ENCODE measurements around the gene SPIRE1.
"Not testable (repeated sequence)": the region's sequence is repeated elsewhere in the genome, so short reads cannot be mapped to it uniquely, and the experiment has no call there.

The SPIRE1 gene

DNA sequence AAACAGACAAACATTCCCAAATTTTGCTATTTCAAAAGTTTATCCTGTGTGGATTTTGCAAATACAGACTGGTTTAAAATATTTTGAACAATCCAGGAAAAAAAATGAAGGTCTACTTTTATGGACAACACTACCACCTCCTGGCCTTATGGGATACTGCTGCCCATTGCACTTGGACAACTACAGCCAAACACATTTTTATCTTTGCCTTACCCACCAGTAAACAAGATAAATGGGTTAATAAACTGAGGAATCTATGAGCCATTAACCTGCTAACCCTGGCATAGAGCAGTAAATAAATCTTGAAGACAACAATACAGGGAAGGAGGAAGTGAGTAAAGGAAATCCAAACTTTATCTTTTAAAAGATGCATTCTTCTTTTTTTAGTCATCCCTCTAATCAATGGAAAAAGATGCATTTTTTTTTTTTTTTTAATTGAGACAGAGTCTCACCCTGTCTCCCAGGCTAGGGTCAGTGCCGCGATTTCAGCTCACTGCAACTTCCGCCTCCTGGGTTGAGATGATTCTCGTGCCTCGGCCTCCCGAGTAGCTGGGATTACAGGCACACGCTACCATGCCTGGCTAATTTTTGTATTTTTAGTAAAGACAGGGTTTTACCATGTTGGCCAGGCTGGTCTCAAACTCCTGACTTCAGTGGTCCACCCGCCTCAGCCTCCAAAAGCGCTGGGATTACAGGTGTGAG, 2.1 kb upstream of the SPIRE1 start:
- H3K4me3 Mint-ChIP-seq = peak overlapping the region in 1 of 2 donors; percentile 1
- H3K27ac Mint-ChIP-seq = no peak overlapping the region
- no peaks in the 10 kb centered on the region for H3K9me3 Mint-ChIP-seq
- ATAC-seq (replicated peaks) (peak; percentile 31), DNase-seq (peak; percentile 19 to 40 (median 31))
- H3K4me1 Mint-ChIP-seq (ENCODE audit: low read depth in 2 of 2) = peaks cover 7 to 8% of the 10 kb centered on the region in 2 donors
- H3K27me3 Mint-ChIP-seq = no peaks in the 10 kb centered on the region
- peaks cover 2% of the 10 kb centered on the region for H3K36me3 Mint-ChIP-seq (ENCODE audit: insufficient read depth)

DNA sequence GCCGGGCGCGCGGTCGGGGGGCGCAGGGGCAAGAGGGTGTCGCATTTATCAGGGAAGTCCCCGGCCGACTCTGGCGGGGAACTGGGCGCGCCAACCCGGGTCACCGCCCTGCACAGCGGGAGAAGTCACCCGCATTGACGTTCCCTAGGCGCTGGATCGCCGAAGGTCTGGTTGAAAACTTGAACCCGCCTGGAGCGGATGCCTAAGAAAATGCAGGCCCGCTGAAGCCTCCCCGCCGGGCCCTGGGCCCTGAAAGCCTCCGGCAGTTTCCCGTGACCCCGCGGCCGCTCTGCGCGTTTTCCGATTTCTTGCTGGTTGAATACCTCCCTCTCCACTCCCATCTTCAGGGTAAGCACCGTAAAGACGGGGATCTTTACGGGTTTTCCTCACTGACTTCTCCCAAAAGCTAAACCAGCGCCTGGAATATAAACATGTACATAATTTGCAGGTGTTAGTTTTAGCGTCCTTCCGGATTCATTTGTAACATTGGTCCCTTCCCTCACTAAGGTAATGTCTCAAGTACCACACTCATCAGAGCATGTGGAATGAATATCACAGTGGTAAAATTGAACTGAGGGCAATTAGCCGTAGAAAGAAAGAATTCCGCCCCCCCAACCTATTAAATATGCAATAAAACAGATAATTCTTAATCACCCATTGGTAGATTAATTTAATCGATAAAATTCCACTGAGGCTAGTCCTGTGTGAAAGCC, 675 bp upstream of the SPIRE1 start:
- peaks cover 2% of the 10 kb centered on the region for H3K36me3 Mint-ChIP-seq (ENCODE audit: insufficient read depth)
- H3K27ac Mint-ChIP-seq = peak overlapping the region in 1 of 2 donors; percentile 20

DNA sequence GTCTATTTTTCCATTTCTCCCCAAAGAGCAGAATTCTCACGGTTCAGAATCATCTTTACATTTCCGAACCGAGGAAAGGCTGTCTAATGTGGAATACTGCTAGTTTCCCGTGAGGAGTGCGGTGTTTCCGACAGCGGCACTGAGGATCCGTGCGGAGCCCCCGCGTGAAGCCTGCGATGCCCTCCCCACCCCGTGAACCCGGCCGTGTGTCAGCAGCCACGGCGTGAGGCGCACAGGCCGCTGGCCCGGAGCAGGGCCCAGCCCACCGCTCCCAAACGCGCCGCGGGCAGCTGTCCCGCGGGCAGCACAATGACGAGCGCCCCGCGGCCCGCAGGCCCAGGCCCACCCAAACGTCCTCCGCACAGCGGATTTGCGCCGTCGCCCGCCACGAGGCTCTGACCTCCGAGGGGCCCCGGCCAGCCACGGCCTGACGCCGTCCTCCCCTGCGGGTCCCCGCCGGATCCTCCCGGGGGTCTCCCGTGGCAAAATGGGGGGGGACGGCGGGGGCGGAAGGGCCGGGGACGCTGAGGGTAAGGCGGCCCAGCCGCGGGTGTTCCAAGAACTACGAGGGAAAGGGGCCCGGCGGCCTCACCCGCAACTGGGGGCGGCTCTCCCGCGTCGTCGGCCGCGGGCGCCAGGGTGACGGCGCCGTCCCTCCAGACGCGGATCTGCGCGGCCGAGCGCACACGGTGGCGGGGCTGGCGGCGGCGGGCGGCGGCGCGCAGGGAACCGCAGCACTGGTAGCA, 796 bp downstream of the SPIRE1 start:
- Mint-ChIP-seq H3K27me3 (no peaks in the 10 kb centered on the region), H3K36me3 (ENCODE audit: insufficient read depth) (peaks cover 2% of the 10 kb centered on the region), H3K4me3 (peak overlapping the region; percentile 63 to 80), H3K9me3 (no peaks in the 10 kb centered on the region), H3K4me1 (ENCODE audit: low read depth in 2 of 2) (peaks cover 7 to 8% of the 10 kb centered on the region in 2 donors), H3K27ac (peak overlapping the region in 1 of 2 donors; percentile 75)
- DNase-seq (peak; percentile 2 to 8 (median 4)), ATAC-seq (replicated peaks) (peak; percentile 68)

More for the DNA sequence above, 675 bp upstream of the SPIRE1 start:
- H3K9me3 Mint-ChIP-seq = no peaks in the 10 kb centered on the region
- peak in 2 of 3 experiments; percentile 5 to 14 for DNase-seq
- H3K27me3 Mint-ChIP-seq = no peaks in the 10 kb centered on the region
- H3K4me1 Mint-ChIP-seq (ENCODE audit: low read depth in 2 of 2) = peaks cover 7 to 8% of the 10 kb centered on the region in 2 donors
- H3K4me3 Mint-ChIP-seq = peak overlapping the region; percentile 72 to 78
- peak; percentile 38 for ATAC-seq (replicated peaks)

DNA sequence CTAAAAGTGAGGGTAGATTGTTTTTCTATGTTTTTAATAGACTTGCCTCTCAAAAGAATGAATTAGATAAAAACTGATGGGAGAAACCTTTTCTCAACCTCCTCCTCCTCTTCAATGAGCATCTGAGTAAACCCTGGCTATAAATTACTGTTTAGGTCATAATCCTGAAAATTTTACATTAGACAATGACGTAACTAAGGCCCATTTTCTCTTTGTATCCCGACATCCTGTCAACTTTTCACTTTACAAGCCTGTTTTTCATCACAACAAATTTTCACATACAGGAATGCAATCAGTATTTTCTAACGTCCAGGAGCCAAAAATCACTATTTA, 1.3 kb downstream of the SPIRE1 start:
- no peaks in the 10 kb centered on the region for H3K9me3 Mint-ChIP-seq
- H3K4me1 Mint-ChIP-seq (ENCODE audit: low read depth in 2 of 2) = peaks cover 7 to 8% of the 10 kb centered on the region in 2 donors
- no peak for DNase-seq
- H3K4me3 Mint-ChIP-seq = peak overlapping the region; percentile 63 to 80
- H3K27me3 Mint-ChIP-seq = no peaks in the 10 kb centered on the region
- peak overlapping the region in 1 of 2 donors; percentile 75 for H3K27ac Mint-ChIP-seq
- ATAC-seq (replicated peaks) = no peak
- peaks cover 2% of the 10 kb centered on the region for H3K36me3 Mint-ChIP-seq (ENCODE audit: insufficient read depth)

DNA sequence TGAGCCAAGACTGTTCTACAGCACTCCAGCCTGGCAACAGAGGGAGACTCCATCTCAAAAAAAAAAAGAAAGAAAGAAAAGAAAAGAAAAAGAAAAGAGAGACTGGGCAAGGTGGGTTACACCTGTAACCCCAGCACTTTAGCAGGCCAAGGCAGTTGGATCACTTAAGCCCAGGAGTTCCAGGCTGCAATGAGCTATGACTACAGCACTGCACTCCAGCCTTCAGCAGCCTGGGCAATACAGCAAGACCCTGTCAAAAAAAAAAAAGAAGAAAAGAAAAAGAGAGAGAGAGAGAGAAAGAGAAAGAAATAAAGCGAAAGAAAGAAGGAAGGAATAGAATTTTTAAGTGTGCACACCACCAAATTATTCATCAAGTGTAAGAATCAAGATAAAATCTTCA, 2.9 kb downstream of the SPIRE1 start:
- Mint-ChIP-seq H3K9me3 (no peaks in the 10 kb centered on the region), H3K27ac (peak overlapping the region in 1 of 2 donors; percentile 69), H3K36me3 (ENCODE audit: insufficient read depth) (peaks cover 2% of the 10 kb centered on the region), H3K4me3 (no peak overlapping the region), H3K27me3 (no peaks in the 10 kb centered on the region), H3K4me1 (ENCODE audit: low read depth in 2 of 2) (peaks cover 7 to 8% of the 10 kb centered on the region in 2 donors)
- ATAC-seq (replicated peaks) = no peak
- no peak for DNase-seq

DNA sequence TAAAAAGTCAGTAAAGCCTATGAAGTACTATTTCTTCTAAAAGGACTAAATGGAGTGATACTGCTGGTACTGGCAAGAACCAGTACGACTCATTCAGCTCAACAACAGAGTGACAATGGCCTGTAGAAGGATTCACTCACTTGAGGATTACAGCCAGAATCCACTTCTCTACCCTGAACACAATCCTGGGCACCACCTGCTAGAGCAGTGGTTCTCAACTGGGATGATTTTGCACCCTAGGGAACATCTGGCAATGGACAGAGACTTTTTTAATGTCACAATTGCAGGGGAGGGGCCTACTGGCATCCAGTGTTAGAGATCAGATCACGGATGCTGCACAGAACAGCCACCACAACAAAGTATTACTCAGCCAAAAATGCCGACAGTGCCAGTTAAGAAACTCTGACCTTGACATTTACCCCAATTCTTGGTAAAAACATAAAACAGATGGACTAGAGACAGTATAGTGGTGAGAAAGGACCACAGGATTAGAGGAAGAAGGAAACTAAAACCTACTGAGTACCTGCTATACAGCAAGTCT, 5.0 kb downstream of the SPIRE1 start:
- no peaks in the 10 kb centered on the region for H3K36me3 Mint-ChIP-seq (ENCODE audit: insufficient read depth)
- peaks cover 4 to 5% of the 10 kb centered on the region in 2 donors for H3K4me1 Mint-ChIP-seq (ENCODE audit: low read depth in 2 of 2)
- H3K27ac Mint-ChIP-seq = no peak overlapping the region
- ATAC-seq (replicated peaks) (no peak), DNase-seq (no peak)
- no peak overlapping the region for H3K4me3 Mint-ChIP-seq
- no peaks in the 10 kb centered on the region for H3K9me3 Mint-ChIP-seq
- H3K27me3 Mint-ChIP-seq = no peaks in the 10 kb centered on the region

DNA sequence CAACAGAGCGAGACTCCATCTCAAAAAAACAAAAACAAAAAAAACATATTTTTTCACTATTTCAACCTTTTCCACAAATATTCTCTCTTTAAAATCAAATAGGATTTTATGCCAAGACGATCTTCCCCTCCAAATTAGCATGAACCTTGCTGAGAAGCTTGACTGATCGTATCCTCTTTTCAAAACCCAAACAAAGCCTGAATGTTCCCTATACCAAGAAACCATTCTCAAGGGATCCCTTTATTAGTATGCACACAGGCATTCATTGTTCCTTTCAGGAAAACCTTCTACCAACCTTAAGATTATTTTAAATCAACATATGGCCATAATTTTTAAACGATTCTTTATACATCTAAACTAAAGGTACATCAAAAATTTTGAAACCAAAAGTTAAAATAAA, 6.3 kb downstream of the SPIRE1 start:
- Mint-ChIP-seq H3K4me1 (ENCODE audit: low read depth in 2 of 2) (peaks cover 2 to 3% of the 10 kb centered on the region in 2 donors), H3K4me3 (no peak overlapping the region), H3K36me3 (ENCODE audit: insufficient read depth) (no peaks in the 10 kb centered on the region), H3K27ac (no peak overlapping the region), H3K9me3 (no peaks in the 10 kb centered on the region), H3K27me3 (no peaks in the 10 kb centered on the region)
- ATAC-seq (replicated peaks) (no peak), DNase-seq (no peak)

DNA sequence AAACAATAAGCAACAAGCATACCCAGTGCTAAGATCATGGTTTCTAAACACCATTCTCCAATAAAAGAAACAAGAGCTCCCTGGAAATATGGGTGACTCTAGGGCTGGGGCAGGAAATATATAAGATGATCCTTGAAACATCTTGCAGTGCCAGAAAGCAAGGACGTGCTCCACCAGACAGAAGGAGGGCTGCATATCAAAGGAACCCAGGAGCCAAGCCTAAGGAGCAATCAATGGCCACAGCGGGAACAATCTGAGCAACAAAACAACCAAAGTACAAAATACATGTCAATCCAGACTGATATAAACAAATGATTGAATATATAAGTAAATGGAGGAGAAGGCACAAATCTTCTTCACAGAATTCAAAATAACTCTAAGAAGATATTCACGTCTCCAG, 10.1 kb downstream of the SPIRE1 start:
- H3K36me3 Mint-ChIP-seq (ENCODE audit: insufficient read depth) = peaks cover 3% of the 10 kb centered on the region
- H3K27me3 Mint-ChIP-seq = peaks cover 0 to 7% of the 10 kb centered on the region in 2 donors
- H3K4me3 Mint-ChIP-seq = no peak overlapping the region
- DNase-seq (no peak), ATAC-seq (replicated peaks) (no peak)
- H3K4me1 Mint-ChIP-seq (ENCODE audit: low read depth in 2 of 2) = no peaks in the 10 kb centered on the region
- H3K9me3 Mint-ChIP-seq = no peaks in the 10 kb centered on the region
- no peak overlapping the region for H3K27ac Mint-ChIP-seq

DNA sequence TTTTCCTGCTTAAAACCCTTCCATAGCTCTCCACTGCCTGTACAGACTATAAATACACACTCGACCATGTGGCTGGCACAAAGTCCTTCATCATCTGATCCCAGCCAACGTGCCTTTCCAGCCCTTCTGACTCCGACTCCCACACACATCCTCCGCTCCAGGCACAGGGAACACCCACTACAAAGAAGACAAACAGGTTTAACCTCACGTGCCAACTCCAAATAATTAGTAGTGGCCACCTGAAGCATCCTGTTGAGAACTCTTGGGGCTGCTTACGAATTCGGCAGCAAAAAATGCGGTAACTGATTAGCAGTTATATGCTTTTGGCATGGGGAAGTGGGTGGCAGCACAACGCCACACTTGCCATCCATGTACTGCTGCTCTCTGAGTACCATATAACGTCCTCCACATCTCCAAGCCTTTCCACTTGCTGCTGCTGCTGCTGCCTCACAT, 12.1 kb downstream of the SPIRE1 start:
- Mint-ChIP-seq H3K9me3 (no peaks in the 10 kb centered on the region), H3K27me3 (peaks cover 8 to 16% of the 10 kb centered on the region in 2 donors), H3K36me3 (ENCODE audit: insufficient read depth) (peaks cover 3% of the 10 kb centered on the region), H3K4me3 (no peak overlapping the region), H3K4me1 (ENCODE audit: low read depth in 2 of 2) (no peaks in the 10 kb centered on the region), H3K27ac (no peak overlapping the region)
- DNase-seq = no peak
- ATAC-seq (replicated peaks) = no peak

DNA sequence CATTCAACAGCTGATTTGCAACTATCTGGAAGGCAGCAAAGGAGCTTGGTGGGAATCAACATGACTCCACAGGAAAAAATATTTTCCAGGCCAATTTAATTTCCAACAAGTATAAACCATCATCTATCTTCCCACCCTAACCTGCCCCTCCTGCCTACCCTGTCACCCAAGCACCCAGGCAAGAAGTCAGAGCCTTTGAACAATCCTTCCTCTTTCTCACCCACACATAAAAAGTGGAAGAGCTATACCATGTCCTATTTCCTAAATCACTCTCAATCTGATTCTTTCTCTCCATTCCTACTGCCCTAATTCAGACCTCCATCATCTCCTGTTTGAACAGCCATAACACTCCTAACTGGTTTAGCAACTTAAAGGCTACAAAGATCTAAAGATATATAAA, 12.7 kb downstream of the SPIRE1 start:
- peaks cover 8 to 16% of the 10 kb centered on the region in 2 donors for H3K27me3 Mint-ChIP-seq
- H3K36me3 Mint-ChIP-seq (ENCODE audit: insufficient read depth) = peaks cover 3% of the 10 kb centered on the region
- ATAC-seq (replicated peaks) = no peak
- no peak overlapping the region for H3K4me3 Mint-ChIP-seq
- H3K27ac Mint-ChIP-seq = no peak overlapping the region
- H3K4me1 Mint-ChIP-seq (ENCODE audit: low read depth in 2 of 2) = no peaks in the 10 kb centered on the region
- H3K9me3 Mint-ChIP-seq = no peaks in the 10 kb centered on the region
- no peak for DNase-seq

DNA sequence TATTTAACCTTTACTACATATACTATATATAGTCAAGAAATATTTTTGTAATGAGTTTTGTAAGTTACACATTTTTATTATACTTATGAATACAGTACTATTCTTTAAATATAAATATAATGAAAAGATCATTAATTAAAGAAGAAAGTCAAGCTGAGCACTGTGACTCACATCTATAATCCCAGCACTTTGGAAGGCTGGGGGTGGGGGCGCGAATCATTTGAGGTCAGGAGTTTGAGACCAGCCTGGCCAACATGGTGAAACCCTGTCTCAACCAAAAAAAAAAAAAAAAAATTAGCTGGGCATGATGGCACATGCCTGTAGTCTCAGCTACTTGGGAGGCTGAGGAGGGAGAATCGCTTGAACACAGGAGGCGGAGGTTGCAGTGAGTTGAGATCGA, 14.2 kb downstream of the SPIRE1 start:
- not testable (repeated sequence) for H3K4me1 Mint-ChIP-seq (ENCODE audit: low read depth in 2 of 2); H3K27ac Mint-ChIP-seq; H3K4me3 Mint-ChIP-seq; DNase-seq; H3K9me3 Mint-ChIP-seq; ATAC-seq (replicated peaks); H3K36me3 Mint-ChIP-seq (ENCODE audit: insufficient read depth)
- peaks cover 8 to 16% of the 10 kb centered on the region in 2 donors for H3K27me3 Mint-ChIP-seq

DNA sequence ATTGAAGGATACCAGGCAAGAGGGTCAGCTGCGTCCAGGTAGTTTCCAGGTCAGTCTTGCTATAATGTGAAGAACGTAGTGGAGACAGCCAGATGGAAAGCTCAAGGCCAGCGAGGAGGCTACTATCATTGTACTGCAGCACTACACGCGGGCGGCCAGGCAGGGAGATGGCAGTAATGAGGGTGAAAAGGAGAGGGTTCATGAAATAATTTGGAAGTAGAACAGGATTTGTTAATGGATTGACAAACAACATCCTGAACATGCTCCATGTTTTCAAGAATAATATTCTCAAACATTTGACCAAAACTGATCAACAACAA, 17.1 kb downstream of the SPIRE1 start:
- Mint-ChIP-seq H3K4me3 (no peak overlapping the region), H3K36me3 (ENCODE audit: insufficient read depth) (peaks cover 3% of the 10 kb centered on the region), H3K4me1 (ENCODE audit: low read depth in 2 of 2) (no peaks in the 10 kb centered on the region), H3K27ac (no peak overlapping the region), H3K27me3 (peaks cover 8 to 16% of the 10 kb centered on the region in 2 donors), H3K9me3 (no peaks in the 10 kb centered on the region)
- no peak for ATAC-seq (replicated peaks)
- no peak for DNase-seq

DNA sequence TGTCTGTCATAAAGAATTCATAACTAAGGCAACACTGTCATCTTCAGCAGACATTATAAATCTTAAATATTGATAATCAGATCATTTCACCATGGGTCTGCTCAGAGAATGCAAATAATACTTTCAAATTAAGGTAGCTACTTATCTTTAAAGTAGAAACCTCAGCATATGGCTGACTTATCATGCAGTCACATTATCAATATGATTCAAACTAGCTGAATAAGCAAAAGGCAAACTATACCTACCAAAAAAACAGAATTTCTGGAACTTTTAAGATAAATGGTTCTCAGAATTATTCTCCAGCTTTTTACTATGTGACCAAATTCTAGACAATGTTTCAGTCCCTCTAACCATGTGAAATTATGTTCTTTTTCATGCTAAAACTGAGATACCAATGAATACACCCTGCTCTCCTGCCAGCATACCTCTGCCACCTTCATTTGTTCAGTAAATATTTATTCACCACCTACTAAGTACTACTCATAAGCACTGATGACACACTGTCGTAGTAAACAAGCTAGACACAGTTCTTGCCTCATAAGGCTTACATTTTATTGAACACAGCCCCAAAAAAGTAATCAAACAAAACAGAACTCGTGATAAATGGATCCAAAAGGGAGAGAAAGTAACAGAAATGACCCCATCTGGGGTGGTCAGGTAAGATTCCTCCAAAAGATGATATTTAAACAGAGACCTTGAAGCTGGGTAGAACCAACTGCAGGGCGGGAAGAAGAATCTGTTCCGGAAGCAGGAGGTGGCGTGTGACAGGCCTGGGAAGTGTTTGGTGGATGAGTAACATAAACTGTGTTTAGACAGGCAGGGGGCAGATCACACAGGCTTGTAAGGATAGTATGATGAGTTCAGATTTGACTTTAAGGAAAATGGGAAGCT, 17.7 kb downstream of the SPIRE1 start:
- Mint-ChIP-seq H3K4me1 (ENCODE audit: low read depth in 2 of 2) (no peaks in the 10 kb centered on the region), H3K9me3 (no peaks in the 10 kb centered on the region), H3K4me3 (no peak overlapping the region), H3K36me3 (ENCODE audit: insufficient read depth) (peaks cover 3% of the 10 kb centered on the region), H3K27ac (no peak overlapping the region), H3K27me3 (peaks cover 8 to 16% of the 10 kb centered on the region in 2 donors)
- ATAC-seq (replicated peaks) (no peak), DNase-seq (no peak)

Measured in effector memory CD8-positive, alpha-beta T cell (primary cell).